GM21423 (cell line): ENCODE data around the gene PJA1.

ENCODE experiments used
- ATAC-seq: cut with Tn5 transposase; IDR thresholded peaks from one replicate; pipeline ENCODE4 v1.9.1; 2021; ENCODE audit warnings: mild to moderate bottlenecking, moderate library complexity; ENCODE audit not compliant: unreplicated experiment

PJA1 gene

DNA sequence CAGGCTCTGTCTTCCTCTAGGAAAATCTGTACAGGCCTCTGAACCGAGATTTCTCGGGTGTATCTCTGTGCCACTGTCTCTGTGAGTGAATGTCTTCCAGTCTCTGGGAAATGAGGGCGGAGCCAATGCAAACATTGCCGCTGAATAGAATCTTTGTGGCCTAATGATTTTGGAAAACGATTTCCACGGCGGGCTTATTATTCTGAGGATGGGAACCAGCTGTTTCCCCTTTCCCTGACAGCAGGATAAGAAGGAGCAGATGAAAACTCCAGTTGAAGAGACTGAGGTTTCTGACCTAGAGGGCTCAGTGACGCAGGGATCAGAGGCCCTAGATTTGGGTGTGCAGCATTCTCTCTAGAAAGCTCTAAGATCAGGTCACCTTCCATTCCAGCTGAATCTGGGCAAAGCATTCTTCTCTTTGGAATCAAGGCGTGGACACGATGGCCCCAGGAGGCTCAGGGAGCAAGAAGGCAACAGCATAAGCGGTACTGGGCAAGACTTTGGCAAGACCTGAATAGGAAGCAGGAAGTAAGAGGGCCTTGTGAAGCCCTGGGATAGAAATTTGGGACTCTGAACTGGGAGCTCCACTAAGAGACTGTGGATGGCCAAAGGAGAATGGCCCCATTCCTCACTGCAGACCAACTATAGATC, 47.3 kb downstream of the PJA1 start:
- ATAC-seq = no peak

DNA sequence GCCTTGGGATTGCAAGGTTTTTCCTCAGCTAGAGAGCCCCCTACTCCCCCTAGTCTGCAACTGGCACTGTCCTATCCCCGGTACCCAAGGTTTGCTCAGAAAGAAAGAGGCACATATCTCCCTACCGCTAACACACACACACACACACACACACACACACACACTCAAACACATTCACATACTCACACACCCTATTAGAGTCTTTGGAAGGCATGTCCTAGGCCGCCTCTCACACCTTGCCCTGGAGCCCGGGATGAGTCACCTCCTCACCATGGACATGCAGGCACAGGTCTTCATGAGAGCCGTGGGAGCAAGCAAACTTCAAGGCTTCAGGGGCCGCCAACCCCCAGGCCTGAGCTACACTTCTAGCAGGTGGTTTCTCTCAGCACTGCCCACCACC, 49.2 kb downstream of the PJA1 start:
- no peak for ATAC-seq

DNA sequence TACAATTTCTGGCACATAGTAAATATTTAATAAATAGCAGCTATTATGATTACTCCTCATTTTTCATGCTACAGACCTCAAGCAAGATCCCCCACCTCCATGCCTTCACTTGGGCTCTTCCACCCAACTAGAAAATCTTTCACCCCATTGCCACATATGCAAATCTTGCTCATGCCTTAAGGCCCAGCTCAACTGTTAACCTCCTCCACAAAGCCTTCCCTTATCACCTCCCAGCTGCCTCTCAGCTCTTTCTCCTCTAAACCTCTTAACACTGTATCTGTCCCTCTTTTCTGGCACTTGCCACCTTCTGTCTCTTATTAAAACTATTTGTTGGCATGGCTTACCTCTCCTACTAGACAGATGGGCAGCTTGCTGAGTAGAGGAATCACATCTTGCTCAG, 51.5 kb downstream of the PJA1 start:
- no peak for ATAC-seq
